HEK293 (cell line): ENCODE results near the gene NUP85.

Source experiments
- BCL11A ChIP-seq: fragments of 450-650 bp; formaldehyde crosslinking; IDR thresholded peaks from 2 replicates; pipeline ENCODE4 v1.5.1; 2016; ENCODE audit warnings: low read depth, missing biosample characterization, missing genetic modification characterization
- BCL11B ChIP-seq: fragments of 450-650 bp; formaldehyde crosslinking; IDR thresholded peaks from 2 replicates; pipeline ENCODE4 v1.5.1; 2016; ENCODE audit warnings: low read depth, missing biosample characterization, missing genetic modification characterization
- HOXC10 ChIP-seq: sonication (generic); formaldehyde crosslinking; IDR thresholded peaks from 2 replicates; pipeline ENCODE4 v1.8.1; 2023; ENCODE audit warnings: mild to moderate bottlenecking, missing genetic modification reagents
- IKZF3 ChIP-seq: fragments of 450-650 bp; IDR thresholded peaks from 2 replicates; pipeline ENCODE4 v1.5.0; 2018; ENCODE audit warnings: missing biosample characterization, mild to moderate bottlenecking, missing genetic modification characterization, moderate library complexity
- KLF8 ChIP-seq: fragments of 450-650 bp; formaldehyde crosslinking; IDR thresholded peaks from 2 replicates; pipeline ENCODE4 v1.5.1; 2016; ENCODE audit warnings: missing biosample characterization, missing genetic modification characterization
- MZF1 ChIP-seq: fragments of 450-650 bp; formaldehyde crosslinking; IDR thresholded peaks from 2 replicates; pipeline ENCODE4 v1.5.1; 2017; ENCODE audit warnings: missing biosample characterization, missing genetic modification characterization, borderline replicate concordance
- TRIM28 ChIP-seq: IDR thresholded peaks from 2 replicates; pipeline ENCODE4 v1.6.1; 2011; ENCODE audit warnings: low read length, control low read depth, borderline replicate concordance
- ZFP69B ChIP-seq: fragments of 450-650 bp; formaldehyde crosslinking; IDR thresholded peaks from 2 replicates; pipeline ENCODE4 v1.5.1; 2016; ENCODE audit warnings: missing biosample characterization, missing genetic modification characterization
- ZIC2 ChIP-seq: fragments of 450-650 bp; formaldehyde crosslinking; IDR thresholded peaks from 2 replicates; pipeline ENCODE4 v1.5.1; 2016; ENCODE audit warnings: missing biosample characterization, missing genetic modification characterization
- ZNF10 ChIP-seq: fragments of 450-650 bp; formaldehyde crosslinking; IDR thresholded peaks from 2 replicates; pipeline ENCODE4 v1.5.1; 2017; ENCODE audit warnings: missing biosample characterization, missing genetic modification characterization
- ZNF114 ChIP-seq: fragments of 450-650 bp; formaldehyde crosslinking; IDR thresholded peaks from 2 replicates; pipeline ENCODE4 v1.5.0; 2017; ENCODE audit warnings: missing biosample characterization, missing genetic modification characterization
- ZNF132 ChIP-seq: fragments of 450-650 bp; formaldehyde crosslinking; IDR thresholded peaks from 2 replicates; pipeline ENCODE4 v1.5.1; 2017; ENCODE audit warnings: missing biosample characterization, missing genetic modification characterization, borderline replicate concordance
- ZNF211 ChIP-seq: fragments of 450-650 bp; formaldehyde crosslinking; IDR thresholded peaks from 2 replicates; pipeline ENCODE4 v1.5.1; 2016; ENCODE audit warnings: low read depth, missing biosample characterization, missing genetic modification characterization
- ZNF274 ChIP-seq, 2 experiments: fragments of 200-500 bp in 1 of 2; fragments of 450-650 bp in 1 of 2; sonication (Bioruptor generic) in 1 of 2; formaldehyde crosslinking in 1 of 2; IDR thresholded peaks; 2 replicates each; pipeline versions ENCODE4 v1.5.1 to v1.6.1; 2014 to 2016; ENCODE audit warnings: borderline replicate concordance in 1 of 2, inconsistent platforms in 1 of 2, low read length in 1 of 2, missing biosample characterization in 1 of 2, missing genetic modification characterization in 1 of 2
- ZNF324 ChIP-seq: fragments of 450-650 bp; formaldehyde crosslinking; IDR thresholded peaks from 2 replicates; pipeline ENCODE4 v1.5.1; 2016; ENCODE audit warnings: missing biosample characterization, missing genetic modification characterization
- ZNF341 ChIP-seq: fragments of 450-650 bp; formaldehyde crosslinking; IDR thresholded peaks from 2 replicates; pipeline ENCODE4; 2016; ENCODE audit warnings: low read depth, missing biosample characterization, missing genetic modification characterization
- ZNF350 ChIP-seq: fragments of 450-650 bp; formaldehyde crosslinking; IDR thresholded peaks from 2 replicates; pipeline ENCODE4 v1.5.0; 2017; ENCODE audit warnings: missing biosample characterization, mild to moderate bottlenecking, missing genetic modification characterization
- ZNF394 ChIP-seq: fragments of 450-650 bp; formaldehyde crosslinking; IDR thresholded peaks from 2 replicates; pipeline ENCODE4 v1.5.1; 2016; ENCODE audit warnings: missing biosample characterization, missing genetic modification characterization, mild to moderate bottlenecking, moderate library complexity, borderline replicate concordance
- ZNF610 ChIP-seq: fragments of 450-650 bp; formaldehyde crosslinking; IDR thresholded peaks from 2 replicates; pipeline ENCODE4 v1.5.1; 2016; ENCODE audit warnings: missing biosample characterization, missing genetic modification characterization, borderline replicate concordance
- ZNF654 ChIP-seq: fragments of 450-650 bp; formaldehyde crosslinking; IDR thresholded peaks from 2 replicates; pipeline ENCODE4 v1.5.1; 2016; ENCODE audit warnings: low read depth, missing biosample characterization, missing genetic modification characterization
- ZNF658 ChIP-seq: fragments of 450-650 bp; formaldehyde crosslinking; IDR thresholded peaks from 2 replicates; pipeline ENCODE4; 2016; ENCODE audit warnings: missing biosample characterization, missing genetic modification characterization
- ZNF701 ChIP-seq: fragments of 450-650 bp; formaldehyde crosslinking; IDR thresholded peaks from 2 replicates; pipeline ENCODE4 v1.5.1; 2016; ENCODE audit warnings: missing biosample characterization, missing genetic modification characterization
- ZNF785 ChIP-seq: fragments of 450-650 bp; formaldehyde crosslinking; IDR thresholded peaks from 2 replicates; pipeline ENCODE4 v1.5.1; 2016; ENCODE audit warnings: missing biosample characterization, missing genetic modification characterization
- TF ChIP-seq, protein P1 (sequence below): fragments of 450-650 bp; formaldehyde crosslinking; IDR thresholded peaks from 2 replicates; pipeline ENCODE4 v1.5.1; 2016; ENCODE audit warnings: missing biosample characterization, missing genetic modification characterization
- TF ChIP-seq, protein P2 (sequence below): IDR thresholded peaks from 2 replicates; pipeline ENCODE4 v1.6.1; 2011; ENCODE audit warnings: mild to moderate bottlenecking, low read depth, low read length, borderline replicate concordance
- TF ChIP-seq, protein P3 (sequence below): fragments of 450-650 bp; formaldehyde crosslinking; IDR thresholded peaks from 2 replicates; pipeline ENCODE4 v1.5.1; 2016; ENCODE audit warnings: missing biosample characterization, missing genetic modification characterization
- TF ChIP-seq, protein P4 (sequence below): fragments of 450-650 bp; formaldehyde crosslinking; IDR thresholded peaks from 2 replicates; pipeline ENCODE4 v1.5.1; 2017; ENCODE audit warnings: missing biosample characterization, missing genetic modification characterization
- TF ChIP-seq, protein P5 (sequence below): fragments of 450-650 bp; formaldehyde crosslinking; IDR thresholded peaks from 2 replicates; pipeline ENCODE4 v1.5.1; 2016; ENCODE audit warnings: missing biosample characterization, missing genetic modification characterization

NUP85 gene

DNA sequence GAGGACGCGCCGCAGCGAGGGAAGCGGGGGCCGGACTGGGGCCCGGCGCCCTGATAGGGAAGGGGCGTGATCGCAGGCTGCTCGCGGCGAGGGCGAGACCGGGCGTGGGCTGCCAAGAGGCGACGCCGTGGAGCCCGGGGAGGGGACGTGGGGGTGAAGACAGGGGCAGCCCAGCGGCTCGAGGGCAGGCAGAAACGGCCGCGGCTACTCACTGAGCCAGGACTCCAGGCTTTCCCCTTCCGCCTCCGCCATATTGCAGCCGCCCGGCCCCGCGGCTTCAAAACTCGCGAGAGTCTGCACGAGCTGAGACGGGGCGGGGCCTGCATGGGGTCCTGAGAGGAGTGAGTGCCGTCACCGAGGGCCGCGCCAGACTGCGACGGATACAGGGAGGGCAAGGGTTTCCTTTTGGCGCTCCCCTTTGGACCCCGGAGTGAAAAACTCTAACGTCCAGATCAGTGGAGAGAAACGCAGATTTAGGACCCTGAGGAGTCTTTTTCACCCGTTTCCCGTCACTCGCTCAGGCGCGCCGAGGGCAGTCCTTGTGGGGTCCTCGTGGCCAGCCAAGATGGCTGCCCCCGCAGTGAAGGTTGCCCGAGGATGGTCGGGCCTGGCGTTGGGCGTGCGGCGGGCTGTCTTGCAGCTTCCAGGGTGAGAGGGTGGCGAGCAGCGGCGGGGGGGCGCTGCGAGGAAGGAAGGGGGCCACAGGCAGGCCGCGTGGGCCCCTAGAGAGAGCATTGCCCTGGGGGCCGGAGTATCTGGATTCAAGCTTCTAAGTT, 56.0 kb downstream of the NUP85 start, which contains the start of the genes GGA3 and MRPS7 (continued):
- peak; percentile 80; the same call in 1 of the 2 replicates for TF ChIP-seq ZNF394 (tag by site-specific recombination)
- TF ChIP-seq ZNF211 (tag by site-specific recombination): no peak
- no peak for TF ChIP-seq BCL11A
- TF ChIP-seq ZIC2 (tag by site-specific recombination): peak; percentile 39
- no peak for TF ChIP-seq ZNF114 (tag by site-specific recombination)
- TF ChIP-seq, protein P1, sequence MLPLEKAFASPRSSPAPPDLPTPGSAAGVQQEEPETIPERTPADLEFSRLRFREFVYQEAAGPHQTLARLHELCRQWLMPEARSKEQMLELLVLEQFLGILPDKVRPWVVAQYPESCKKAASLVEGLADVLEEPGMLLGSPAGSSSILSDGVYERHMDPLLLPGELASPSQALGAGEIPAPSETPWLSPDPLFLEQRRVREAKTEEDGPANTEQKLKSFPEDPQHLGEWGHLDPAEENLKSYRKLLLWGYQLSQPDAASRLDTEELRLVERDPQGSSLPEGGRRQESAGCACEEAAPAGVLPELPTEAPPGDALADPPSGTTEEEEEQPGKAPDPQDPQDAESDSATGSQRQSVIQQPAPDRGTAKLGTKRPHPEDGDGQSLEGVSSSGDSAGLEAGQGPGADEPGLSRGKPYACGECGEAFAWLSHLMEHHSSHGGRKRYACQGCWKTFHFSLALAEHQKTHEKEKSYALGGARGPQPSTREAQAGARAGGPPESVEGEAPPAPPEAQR (tag by site-specific recombination): peak; percentile 88; the same call in 1 of the 2 replicates
- TF ChIP-seq, protein P2, sequence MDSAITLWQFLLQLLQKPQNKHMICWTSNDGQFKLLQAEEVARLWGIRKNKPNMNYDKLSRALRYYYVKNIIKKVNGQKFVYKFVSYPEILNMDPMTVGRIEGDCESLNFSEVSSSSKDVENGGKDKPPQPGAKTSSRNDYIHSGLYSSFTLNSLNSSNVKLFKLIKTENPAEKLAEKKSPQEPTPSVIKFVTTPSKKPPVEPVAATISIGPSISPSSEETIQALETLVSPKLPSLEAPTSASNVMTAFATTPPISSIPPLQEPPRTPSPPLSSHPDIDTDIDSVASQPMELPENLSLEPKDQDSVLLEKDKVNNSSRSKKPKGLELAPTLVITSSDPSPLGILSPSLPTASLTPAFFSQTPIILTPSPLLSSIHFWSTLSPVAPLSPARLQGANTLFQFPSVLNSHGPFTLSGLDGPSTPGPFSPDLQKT: no peak
- TF ChIP-seq ZNF324 (tag by site-specific recombination): peak; percentile 97
- TF ChIP-seq ZNF658 (tag by site-specific recombination): no peak
- TF ChIP-seq IKZF3: no peak
- TF ChIP-seq HOXC10 (CRISPR knock-in tag): no peak
- TF ChIP-seq ZNF341 (tag by site-specific recombination): no peak
- no peak for TF ChIP-seq MZF1 (tag by site-specific recombination)
- peak; percentile 39; the same call in 1 of the 2 replicates for TF ChIP-seq ZNF10
- no peak for TF ChIP-seq BCL11B (tag by site-specific recombination)
- no peak for TF ChIP-seq ZNF132 (tag by site-specific recombination)
- no peak for TF ChIP-seq ZNF274 (IDR thresholded peaks at IDR 0.05; ENCODE audit: low read length)
- TF ChIP-seq ZNF274 (tag by site-specific recombination; IDR thresholded peaks at IDR 0.05; ENCODE audit: borderline replicate concordance): no peak
- TF ChIP-seq, protein P3, sequence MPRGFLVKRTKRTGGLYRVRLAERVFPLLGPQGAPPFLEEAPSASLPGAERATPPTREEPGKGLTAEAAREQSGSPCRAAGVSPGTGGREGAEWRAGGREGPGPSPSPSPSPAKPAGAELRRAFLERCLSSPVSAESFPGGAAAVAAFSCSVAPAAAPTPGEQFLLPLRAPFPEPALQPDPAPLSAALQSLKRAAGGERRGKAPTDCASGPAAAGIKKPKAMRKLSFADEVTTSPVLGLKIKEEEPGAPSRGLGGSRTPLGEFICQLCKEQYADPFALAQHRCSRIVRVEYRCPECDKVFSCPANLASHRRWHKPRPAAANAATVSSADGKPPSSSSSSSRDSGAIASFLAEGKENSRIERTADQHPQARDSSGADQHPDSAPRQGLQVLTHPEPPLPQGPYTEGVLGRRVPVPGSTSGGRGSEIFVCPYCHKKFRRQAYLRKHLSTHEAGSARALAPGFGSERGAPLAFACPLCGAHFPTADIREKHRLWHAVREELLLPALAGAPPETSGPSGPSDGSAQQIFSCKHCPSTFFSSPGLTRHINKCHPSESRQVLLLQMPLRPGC (tag by site-specific recombination): no peak
- TF ChIP-seq ZNF350 (tag by site-specific recombination): no peak
- peak; percentile 49; the same call in 1 of the 2 replicates for TF ChIP-seq ZFP69B (tag by site-specific recombination)
- no peak for TF ChIP-seq ZNF701 (tag by site-specific recombination)
- TF ChIP-seq ZNF610 (tag by site-specific recombination): peak; percentile 54; the same call in 1 of the 2 replicates
- TF ChIP-seq, protein P4, sequence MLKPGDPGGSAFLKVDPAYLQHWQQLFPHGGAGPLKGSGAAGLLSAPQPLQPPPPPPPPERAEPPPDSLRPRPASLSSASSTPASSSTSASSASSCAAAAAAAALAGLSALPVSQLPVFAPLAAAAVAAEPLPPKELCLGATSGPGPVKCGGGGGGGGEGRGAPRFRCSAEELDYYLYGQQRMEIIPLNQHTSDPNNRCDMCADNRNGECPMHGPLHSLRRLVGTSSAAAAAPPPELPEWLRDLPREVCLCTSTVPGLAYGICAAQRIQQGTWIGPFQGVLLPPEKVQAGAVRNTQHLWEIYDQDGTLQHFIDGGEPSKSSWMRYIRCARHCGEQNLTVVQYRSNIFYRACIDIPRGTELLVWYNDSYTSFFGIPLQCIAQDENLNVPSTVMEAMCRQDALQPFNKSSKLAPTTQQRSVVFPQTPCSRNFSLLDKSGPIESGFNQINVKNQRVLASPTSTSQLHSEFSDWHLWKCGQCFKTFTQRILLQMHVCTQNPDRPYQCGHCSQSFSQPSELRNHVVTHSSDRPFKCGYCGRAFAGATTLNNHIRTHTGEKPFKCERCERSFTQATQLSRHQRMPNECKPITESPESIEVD (tag by site-specific recombination): no peak
- TF ChIP-seq, protein P5, sequence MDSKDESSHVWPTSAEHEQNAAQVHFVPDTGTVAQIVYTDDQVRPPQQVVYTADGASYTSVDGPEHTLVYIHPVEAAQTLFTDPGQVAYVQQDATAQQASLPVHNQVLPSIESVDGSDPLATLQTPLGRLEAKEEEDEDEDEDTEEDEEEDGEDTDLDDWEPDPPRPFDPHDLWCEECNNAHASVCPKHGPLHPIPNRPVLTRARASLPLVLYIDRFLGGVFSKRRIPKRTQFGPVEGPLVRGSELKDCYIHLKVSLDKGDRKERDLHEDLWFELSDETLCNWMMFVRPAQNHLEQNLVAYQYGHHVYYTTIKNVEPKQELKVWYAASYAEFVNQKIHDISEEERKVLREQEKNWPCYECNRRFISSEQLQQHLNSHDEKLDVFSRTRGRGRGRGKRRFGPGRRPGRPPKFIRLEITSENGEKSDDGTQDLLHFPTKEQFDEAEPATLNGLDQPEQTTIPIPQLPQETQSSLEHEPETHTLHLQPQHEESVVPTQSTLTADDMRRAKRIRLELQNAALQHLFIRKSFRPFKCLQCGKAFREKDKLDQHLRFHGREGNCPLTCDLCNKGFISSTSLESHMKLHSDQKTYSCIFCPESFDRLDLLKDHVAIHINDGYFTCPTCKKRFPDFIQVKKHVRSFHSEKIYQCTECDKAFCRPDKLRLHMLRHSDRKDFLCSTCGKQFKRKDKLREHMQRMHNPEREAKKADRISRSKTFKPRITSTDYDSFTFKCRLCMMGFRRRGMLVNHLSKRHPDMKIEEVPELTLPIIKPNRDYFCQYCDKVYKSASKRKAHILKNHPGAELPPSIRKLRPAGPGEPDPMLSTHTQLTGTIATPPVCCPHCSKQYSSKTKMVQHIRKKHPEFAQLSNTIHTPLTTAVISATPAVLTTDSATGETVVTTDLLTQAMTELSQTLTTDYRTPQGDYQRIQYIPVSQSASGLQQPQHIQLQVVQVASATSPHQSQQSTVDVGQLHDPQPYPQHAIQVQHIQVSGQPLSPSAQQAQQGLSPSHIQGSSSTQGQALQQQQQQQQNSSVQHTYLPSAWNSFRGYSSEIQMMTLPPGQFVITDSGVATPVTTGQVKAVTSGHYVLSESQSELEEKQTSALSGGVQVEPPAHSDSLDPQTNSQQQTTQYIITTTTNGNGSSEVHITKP (tag by site-specific recombination): peak; percentile 74
- no peak for TF ChIP-seq TRIM28
- no peak for TF ChIP-seq ZNF785 (tag by site-specific recombination)
- peak; percentile 94 for TF ChIP-seq KLF8 (tag by site-specific recombination)
- TF ChIP-seq ZNF654 (tag by site-specific recombination): no peak
